ENCODE measurements around the gene ZNF648.

GRCh38 chr1:182080040-182080439 is 18.5 kb upstream of the ZNF648 start:
- TF ChIP-seq CTCF (IDR thresholded peaks at IDR 0.05) (no peak), POLR2A (IDR thresholded peaks at IDR 0.05) (no peak)
